Measurements from ENCODE around the gene PTK6.

The PTK6 gene

GRCh38 chr20:63539441-63540370, 2.5 kb upstream of the PTK6 start:
- H3K9ac ChIP-seq: 0 out of 22 replicates have a peak overlapping the region, but pooled peaks of 1 of the 11 experiments have one; percentile 4
- H3K9me3 ChIP-seq (replicated peaks in 1 of 11): no peaks in the 10 kb centered on the region
- no peak for TF ChIP-seq Cebpa-rat (IDR thresholded peaks at IDR 0.05)
- H3K27me3 ChIP-seq: peaks cover 19 to 56% (median 38%) of the 10 kb centered on the region in 11 experiments
- peaks cover 0 to 59% (median 14%) of the 10 kb centered on the region in 11 experiments; a peak in 12 of 22 replicates for H4K20me1 ChIP-seq
- no peaks in the 10 kb centered on the region for H3K36me3 ChIP-seq
- no peak overlapping the region for H3K4me3 ChIP-seq
- no peak overlapping the region for H3K27ac ChIP-seq
- peaks cover 13 to 65% (median 59%) of the 10 kb centered on the region in 10 experiments for H3K4me1 ChIP-seq
- H3K4me2 ChIP-seq: peak overlapping the region in 9 of 11 experiments; percentile 15 to 50 (median 47); a peak in 14 of 22 replicates

- Histone ChIP-seq H3K9ac (0 out of 22 replicates have a peak overlapping the region, but pooled peaks of 1 of the 11 experiments have one; percentile 4), H3K27ac (no peak overlapping the region), H4K20me1 (peaks cover 0 to 59% (median 9%) of the 10 kb centered on the region in 11 experiments; a peak in 10 of 22 replicates), H3K9me3 (replicated peaks in 1 of 11) (no peaks in the 10 kb centered on the region), H3K27me3 (peaks cover 16 to 56% (median 38%) of the 10 kb centered on the region in 11 experiments; a peak in 21 of 22 replicates), H3K4me1 (peaks cover 13 to 72% (median 66%) of the 10 kb centered on the region in 10 experiments), H3K4me3 (no peak overlapping the region), H3K36me3 (no peaks in the 10 kb centered on the region), H3K4me2 (peak overlapping the region in 9 of 11 experiments; percentile 14 to 50 (median 47); a peak in 13 of 22 replicates)
- TF ChIP-seq Cebpa-rat (IDR thresholded peaks at IDR 0.05): no peak
Measured at GRCh38 chr20:63539092-63539430, 1.9 kb upstream of the PTK6 start.

DNA sequence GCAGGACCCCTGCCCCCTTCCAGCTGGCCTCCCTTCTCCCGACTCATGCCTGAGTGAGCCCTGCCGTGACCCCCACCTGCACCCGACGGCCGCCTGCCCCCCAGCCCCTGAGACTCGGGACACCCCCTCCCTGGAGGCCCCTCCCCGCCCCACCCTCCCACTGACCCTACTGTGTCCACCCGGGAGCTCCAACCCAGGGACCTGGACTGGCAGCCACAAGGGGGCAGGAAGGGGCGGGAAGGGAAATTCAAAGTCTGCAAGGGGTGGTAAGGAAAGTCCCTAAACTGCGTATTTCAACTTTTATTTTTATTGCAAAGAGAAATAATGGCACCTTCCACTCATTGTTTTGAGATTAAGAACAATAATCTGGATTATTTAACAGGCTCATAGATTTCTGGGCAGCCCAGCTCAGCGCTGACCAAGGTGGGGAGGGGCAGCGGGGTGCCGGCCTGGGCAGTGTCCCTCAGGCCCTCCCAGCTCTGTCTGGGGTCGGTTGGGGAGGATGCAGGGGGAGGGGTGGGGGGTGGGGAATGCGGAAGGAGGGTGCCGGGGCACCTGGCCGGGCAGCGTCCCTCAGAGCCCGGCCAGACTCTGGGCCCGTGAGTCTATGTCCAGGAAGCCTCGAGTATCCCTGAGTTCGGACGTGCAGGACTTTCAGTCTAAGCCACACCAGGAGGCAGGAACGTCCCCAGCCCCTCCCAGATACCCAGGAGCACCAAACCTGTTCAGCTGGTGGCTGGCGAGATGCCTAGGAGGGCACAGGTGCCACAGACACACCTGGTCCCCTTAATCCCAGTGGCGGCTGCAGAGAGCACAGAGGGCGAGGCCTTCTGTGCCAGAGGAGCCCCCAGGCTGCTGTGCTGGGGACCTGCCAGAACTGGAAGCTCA, 1.3 kb upstream of the PTK6 start:
- H3K27me3 ChIP-seq: peaks cover 10 to 56% (median 34%) of the 10 kb centered on the region in 11 experiments; a peak in 20 of 22 replicates
- peak overlapping the region; percentile 39 to 99 (median 96) for H3K4me2 ChIP-seq
- no peak for TF ChIP-seq Cebpa-rat (IDR thresholded peaks at IDR 0.05)
- peaks cover 0 to 63% (median 14%) of the 10 kb centered on the region in 11 experiments; a peak in 8 of 22 replicates for H4K20me1 ChIP-seq
- H3K9me3 ChIP-seq (replicated peaks in 1 of 11): no peaks in the 10 kb centered on the region
- peaks cover 13 to 78% (median 72%) of the 10 kb centered on the region in 10 experiments for H3K4me1 ChIP-seq
- H3K4me3 ChIP-seq: peak overlapping the region in 4 of 10 experiments; percentile 60 to 72 (median 62); a peak in 6 of 20 replicates
- no peaks in the 10 kb centered on the region for H3K36me3 ChIP-seq
- H3K9ac ChIP-seq: peak overlapping the region in 8 of 11 experiments; percentile 59 to 84 (median 74); a peak in 11 of 22 replicates
- H3K27ac ChIP-seq: peak overlapping the region in 4 of 11 experiments; percentile 79 to 88 (median 84); a peak in 8 of 22 replicates

- Histone ChIP-seq H3K36me3 (no peaks in the 10 kb centered on the region), H3K4me2 (peak overlapping the region; percentile 87 to 99 (median 97)), H3K9me3 (replicated peaks in 1 of 11) (no peaks in the 10 kb centered on the region), H4K20me1 (peaks cover 0 to 55% (median 11%) of the 10 kb centered on the region in 11 experiments; a peak in 8 of 22 replicates), H3K27me3 (peaks cover 10 to 54% (median 34%) of the 10 kb centered on the region in 11 experiments; a peak in 20 of 22 replicates), H3K9ac (peak overlapping the region; percentile 59 to 84 (median 75)), H3K4me1 (peaks cover 13 to 81% (median 73%) of the 10 kb centered on the region in 10 experiments), H3K4me3 (peak overlapping the region; percentile 42 to 72 (median 56)), H3K27ac (peak overlapping the region; percentile 62 to 91 (median 79))
- TF ChIP-seq Cebpa-rat (IDR thresholded peaks at IDR 0.05): no peak
Measured at GRCh38 chr20:63537525-63538203, 488 bp upstream of the PTK6 start.

DNA sequence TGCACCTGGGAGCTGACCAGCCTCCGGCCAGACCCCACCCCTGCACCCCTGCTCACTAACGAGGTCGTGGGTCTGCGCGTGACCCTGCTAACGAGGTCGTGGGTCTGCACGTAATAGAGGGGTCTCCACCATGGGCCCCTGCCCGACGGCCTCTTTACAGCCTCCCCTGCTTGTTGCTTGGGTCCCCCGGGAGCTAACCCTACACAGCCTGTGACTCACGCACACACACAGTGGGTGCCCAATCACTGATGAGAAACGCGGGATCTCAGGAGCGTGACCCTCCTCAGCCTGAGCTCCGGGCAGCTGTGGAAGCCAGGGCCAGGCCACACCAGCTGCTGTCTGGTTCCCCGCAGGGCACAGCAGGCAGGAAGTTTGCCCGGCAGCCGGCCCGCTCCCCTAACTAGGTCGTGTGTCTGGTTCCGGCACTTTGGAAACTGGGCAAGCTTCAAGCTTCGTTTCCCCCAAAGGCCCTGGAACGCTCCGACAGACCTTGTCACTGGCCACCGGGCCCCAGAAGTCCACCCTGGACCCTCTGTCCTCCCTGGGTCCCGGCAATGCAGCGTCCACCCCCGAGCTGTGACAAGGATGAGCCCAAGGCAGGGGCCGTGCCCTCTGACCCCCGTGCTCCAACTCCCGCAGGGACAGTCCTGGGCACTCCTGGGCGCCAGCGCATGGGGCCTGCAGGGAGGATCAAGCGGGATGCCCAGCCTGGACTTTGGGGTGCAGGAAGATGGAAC, 767 bp downstream of the PTK6 start:
- no peak for TF ChIP-seq Cebpa-rat (IDR thresholded peaks at IDR 0.05)
- Histone ChIP-seq H3K9ac (peak overlapping the region; percentile 59 to 84 (median 75); a peak in 21 of 22 replicates), H3K4me1 (peaks cover 13 to 88% (median 73%) of the 10 kb centered on the region in 10 experiments), H4K20me1 (peaks cover 0 to 43% (median 10%) of the 10 kb centered on the region in 11 experiments; a peak in 8 of 22 replicates), H3K36me3 (no peaks in the 10 kb centered on the region), H3K9me3 (replicated peaks in 1 of 11) (no peaks in the 10 kb centered on the region), H3K4me3 (peak overlapping the region; percentile 42 to 72 (median 56); a peak in 16 of 20 replicates), H3K27ac (peak overlapping the region; percentile 62 to 91 (median 79); a peak in 21 of 22 replicates), H3K4me2 (peak overlapping the region; percentile 87 to 99 (median 97)), H3K27me3 (peaks cover 10 to 56% (median 34%) of the 10 kb centered on the region in 11 experiments; a peak in 20 of 22 replicates)

DNA sequence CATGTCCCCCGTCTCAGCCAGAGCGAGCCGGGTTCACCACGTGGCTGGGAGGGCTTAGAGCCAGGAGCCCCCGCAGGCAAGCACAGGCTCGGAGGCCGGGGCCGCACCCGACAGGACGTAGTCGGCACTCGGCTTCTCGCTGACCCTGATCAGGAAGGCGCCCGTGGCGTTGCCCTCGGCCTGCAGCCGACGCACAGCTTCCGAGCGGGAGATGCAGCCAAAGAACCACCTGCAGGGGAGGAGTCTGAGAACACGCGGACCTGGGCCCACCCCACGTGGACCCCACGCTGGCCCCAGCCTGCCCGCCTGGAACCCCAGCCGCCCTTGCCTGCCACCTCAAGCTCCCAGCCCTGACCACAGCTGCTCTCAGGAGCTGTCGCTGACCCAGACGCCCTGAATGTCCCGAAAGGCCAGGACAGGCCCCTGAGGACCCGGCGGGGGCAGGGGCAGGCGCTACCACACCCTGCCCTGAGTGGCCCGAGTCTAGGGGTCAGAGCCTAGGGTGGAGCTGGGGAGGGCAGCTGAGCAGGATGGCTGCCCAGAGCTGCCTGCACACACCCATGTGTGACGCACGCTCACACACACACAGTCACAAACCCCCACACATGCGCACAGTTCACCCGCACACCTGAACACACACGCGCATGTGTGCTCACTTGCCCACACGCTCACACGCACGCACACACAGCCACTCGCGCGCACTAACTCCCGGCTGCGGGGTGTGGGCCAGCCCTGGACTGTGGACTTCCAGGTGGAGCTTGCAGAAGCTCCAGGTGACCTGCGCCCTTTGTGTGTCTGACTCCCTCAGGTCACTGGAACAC, 2.1 kb downstream of the PTK6 start:
- Histone ChIP-seq H3K27me3 (peaks cover 10 to 44% (median 23%) of the 10 kb centered on the region in 11 experiments; a peak in 20 of 22 replicates), H3K4me1 (peaks cover 13 to 86% (median 67%) of the 10 kb centered on the region in 10 experiments), H3K9ac (peak overlapping the region in 1 of 11 experiments; percentile 33; a peak in 1 of 22 replicates), H3K9me3 (replicated peaks in 1 of 11) (no peaks in the 10 kb centered on the region), H3K4me3 (no peak overlapping the region), H4K20me1 (peaks cover 0 to 38% (median 0%) of the 10 kb centered on the region in 11 experiments; a peak in 8 of 22 replicates), H3K36me3 (no peaks in the 10 kb centered on the region), H3K4me2 (peak overlapping the region; percentile 32 to 79 (median 54); a peak in 20 of 22 replicates), H3K27ac (no peak overlapping the region)
- no peak for TF ChIP-seq Cebpa-rat (IDR thresholded peaks at IDR 0.05)

Measured in BLaER1 treated with 17β-estradiol and CSF1 and Interleukin-3, amounts not matched to agents 10 nM and 100 nM (cell line).